ENCODE measurements around the gene SLN.

SLN gene

GRCh38 chr11:107688322-107688918, 23.4 kb downstream of the SLN start:
- DNase-seq (ENCODE audit: low read depth in 1 of 2, low spot score in 1 of 2): no peak

DNA sequence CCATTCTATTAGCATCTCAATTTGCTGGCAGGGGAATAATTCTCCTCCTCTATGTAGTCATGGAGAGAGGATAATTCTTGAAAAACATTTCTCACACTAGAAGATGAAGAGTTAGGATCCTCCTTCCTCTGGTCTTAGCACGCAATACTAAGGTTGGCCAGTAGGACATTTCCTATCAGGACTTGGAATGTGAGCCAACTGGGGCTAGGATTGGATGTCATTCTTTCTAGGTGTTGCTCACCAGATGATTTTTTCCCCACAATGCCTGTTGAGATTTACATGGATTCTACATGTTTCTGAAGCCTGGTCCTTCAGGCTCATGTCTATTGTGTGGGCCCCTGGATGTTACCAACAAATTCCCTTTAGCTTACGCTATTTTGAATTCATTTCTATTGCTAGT, 28.0 kb downstream of the SLN start:
- no peak for DNase-seq (ENCODE audit: low read depth in 1 of 2, low spot score in 1 of 2)

DNA sequence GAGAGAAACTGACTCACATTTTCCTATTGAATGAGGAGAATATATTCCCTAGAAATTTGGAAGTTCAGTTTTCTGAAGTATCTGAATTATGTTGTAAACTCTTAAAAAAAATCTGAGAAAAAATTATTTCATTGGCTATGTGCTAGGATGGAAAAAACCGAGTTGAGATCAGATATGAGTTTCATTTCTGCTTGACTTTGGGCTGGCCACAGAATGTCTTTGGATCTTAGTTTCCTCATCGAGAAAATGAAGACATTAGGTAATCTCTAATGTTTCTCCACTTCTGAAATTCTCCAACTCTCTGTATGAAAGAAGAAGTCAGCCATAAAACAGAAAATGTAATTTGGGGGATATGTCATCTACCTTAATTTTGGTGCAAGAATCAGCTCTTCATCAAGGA, 28.8 kb downstream of the SLN start:
- no peak for DNase-seq (ENCODE audit: low read depth in 1 of 2, low spot score in 1 of 2)

DNA sequence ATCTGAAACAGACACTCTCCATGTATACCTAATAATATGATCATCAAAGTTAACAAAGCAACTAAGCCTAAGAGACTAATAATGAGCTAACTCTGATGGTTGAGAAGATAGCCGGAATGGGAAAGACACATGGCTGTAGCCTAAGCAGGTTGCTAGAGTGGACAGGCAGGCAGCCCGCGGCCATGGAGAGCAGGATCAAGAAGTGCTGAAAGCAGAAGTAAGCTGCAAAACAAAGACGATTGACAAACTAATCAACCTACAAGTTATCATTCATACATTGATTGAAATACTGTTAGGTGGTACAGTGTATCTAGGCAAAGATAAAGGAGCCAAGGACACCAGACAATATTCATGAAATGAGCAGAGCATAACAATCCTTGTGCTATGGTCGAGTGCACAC, 29.3 kb downstream of the SLN start:
- DNase-seq (ENCODE audit: low read depth in 1 of 2, low spot score in 1 of 2): no peak

DNA sequence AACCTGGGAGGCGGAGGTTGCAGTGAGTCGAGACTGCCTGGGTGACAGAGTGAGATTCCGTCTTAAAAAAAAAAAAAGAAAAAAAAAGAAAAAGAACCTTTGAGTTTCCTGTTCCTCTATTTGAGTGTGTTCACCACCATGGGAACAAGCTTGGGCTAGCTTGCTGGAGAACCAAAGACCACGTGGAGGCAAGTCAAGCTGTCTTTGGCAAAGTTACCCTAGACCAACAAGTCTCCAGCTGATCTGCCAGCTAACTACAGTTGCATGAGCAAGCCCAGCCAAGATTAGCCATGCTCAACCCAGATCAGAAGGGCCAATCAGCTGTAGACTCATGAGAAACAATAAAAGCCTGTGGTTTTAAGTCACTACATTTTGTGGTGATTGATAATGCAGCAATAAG, 29.7 kb downstream of the SLN start:
- no peak for DNase-seq (ENCODE audit: low read depth in 1 of 2, low spot score in 1 of 2)

DNA sequence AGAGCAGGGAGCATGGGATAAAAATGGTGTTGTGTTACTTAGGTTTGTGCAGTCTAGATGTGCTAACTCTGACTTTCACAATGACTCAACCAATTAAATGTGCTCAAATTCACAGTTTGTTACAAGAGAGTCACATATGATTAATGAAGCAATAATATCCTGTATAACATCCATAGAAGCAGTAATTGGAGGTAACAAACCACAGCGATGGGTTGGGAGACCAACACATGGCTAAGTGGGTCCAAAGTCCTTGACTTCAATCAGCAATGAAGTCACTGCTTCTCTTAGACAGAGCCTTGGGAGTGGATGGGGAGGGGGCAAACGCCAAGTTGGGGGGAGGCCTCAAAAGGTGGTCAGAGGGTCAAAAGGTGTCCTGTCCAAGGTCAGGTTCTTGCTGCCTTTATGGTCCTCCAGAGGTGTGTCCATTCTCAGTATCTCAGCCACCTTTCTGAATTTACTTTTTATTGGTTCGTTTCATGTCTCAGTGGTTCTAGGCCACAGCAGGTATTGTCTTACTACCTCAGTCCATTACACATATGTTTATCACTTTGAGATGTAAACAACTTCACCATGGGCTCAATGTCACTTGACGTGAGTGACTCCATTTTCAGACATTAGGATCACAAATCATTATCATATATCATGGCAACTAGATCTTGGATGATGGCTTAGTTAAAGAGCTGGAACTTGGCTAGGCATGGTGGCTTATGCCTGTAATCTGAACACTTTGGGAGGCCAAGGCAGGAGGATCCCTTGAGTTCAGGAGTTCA, 32.4 kb downstream of the SLN start:
- DNase-seq (ENCODE audit: low read depth in 1 of 2, low spot score in 1 of 2): no peak

GRCh38 chr11:107678632-107678971, 33.3 kb downstream of the SLN start:
- DNase-seq (ENCODE audit: low read depth in 1 of 2, low spot score in 1 of 2): no peak

DNA sequence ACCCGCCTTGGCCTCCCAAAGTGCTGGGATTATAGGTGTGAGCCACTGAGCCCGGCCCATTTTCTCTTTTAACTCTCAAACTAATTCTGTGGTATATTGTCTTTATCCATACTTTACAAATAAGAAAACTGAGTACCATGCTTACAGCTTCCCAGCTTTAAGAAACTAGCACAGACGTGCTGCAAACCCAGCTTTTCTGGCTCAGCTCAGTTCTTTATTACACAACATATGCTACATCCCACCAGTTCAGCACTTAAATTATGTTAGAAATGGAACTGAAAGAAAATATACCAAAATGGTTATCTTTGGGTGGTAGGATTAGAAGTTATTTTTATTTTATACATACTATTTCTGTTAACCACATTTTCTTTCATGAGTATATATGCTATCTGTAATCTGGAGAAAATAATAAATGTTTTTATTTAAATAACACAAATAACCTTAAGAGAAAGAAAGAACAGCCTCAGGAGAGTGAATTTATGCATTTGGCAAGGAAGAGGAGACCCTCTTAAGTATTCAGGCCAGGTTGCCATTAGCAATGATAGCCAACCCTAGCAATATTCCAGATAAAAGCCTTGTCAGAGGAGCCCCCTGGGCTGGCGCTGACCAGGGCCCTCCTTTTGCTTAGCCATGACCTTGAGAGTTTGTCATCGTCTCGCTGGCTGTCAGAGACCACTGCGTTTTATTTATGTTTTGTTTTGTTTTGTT, 33.8 kb downstream of the SLN start:
- no peak for DNase-seq (ENCODE audit: low read depth in 1 of 2, low spot score in 1 of 2)

GRCh38 chr11:107676336-107677057, 35.4 kb downstream of the SLN start:
- DNase-seq (ENCODE audit: low read depth in 1 of 2, low spot score in 1 of 2): no peak

DNA sequence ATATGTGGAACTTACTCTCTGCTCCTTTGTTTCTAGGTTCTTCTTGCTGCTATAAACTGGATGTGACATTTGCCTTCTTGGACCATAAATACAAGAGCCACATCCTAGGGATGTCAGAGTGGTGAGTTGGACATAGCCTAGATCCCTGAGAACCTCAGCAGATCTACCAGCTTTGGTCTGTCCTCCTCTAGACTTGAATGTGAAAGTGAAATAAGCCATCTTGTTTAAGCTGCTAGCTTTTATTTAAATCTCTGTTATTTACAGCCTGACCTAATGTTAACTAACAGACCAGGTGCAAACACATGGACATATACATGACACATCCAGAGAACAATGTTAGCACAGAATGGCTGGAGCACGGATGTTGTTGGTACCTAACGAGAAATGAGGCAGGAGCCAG, 36.0 kb downstream of the SLN start:
- DNase-seq (ENCODE audit: low read depth in 1 of 2, low spot score in 1 of 2): no peak

GRCh38 chr11:107669893-107670601, 41.8 kb downstream of the SLN start:
- DNase-seq (ENCODE audit: low read depth in 1 of 2, low spot score in 1 of 2): no peak

GRCh38 chr11:107669191-107669740, 42.6 kb downstream of the SLN start:
- DNase-seq (ENCODE audit: low read depth in 1 of 2, low spot score in 1 of 2): no peak

GRCh38 chr11:107666911-107667613, 44.8 kb downstream of the SLN start:
- no peak for DNase-seq (ENCODE audit: low read depth in 1 of 2, low spot score in 1 of 2)

DNA sequence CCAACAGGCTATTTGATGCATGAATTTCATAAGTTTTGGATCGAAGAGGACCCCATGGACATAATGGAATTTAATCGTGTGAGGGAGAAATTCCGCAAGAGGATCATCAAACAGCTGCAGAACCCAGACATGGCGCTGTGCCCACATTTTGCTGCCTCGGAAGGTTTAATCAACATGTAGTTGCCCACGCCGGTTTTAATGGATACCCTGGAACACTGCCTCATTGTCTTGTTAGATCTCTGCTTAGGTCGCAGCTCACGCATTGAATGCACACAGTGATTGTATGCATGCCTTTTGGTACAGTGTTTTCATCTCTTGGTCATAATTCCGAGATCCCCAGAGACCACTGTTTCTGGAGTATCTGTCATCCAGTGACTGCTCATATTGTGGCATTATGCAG, 46.8 kb downstream of the SLN start:
- no peak for DNase-seq (ENCODE audit: low read depth in 1 of 2, low spot score in 1 of 2)

DNA sequence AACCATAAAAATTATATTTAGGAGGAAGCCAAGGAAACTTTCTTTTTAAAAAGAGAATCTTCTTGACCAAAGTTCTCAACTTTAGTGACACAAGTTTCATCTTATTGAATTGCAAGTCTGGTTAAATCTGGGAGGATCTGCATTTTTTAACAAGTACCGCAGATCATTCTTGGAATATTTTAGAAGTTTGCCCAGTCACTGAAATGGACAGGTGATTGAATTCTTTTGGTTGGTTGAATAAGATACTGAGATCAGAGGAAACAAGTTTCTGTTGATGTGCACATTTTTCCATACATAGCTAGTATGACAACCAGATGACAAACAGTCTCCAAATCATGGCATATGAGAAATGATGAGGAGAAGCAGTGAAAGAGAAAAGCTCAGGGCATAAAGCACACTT, 50.2 kb downstream of the SLN start:
- DNase-seq (ENCODE audit: low read depth in 1 of 2, low spot score in 1 of 2): no peak

DNA sequence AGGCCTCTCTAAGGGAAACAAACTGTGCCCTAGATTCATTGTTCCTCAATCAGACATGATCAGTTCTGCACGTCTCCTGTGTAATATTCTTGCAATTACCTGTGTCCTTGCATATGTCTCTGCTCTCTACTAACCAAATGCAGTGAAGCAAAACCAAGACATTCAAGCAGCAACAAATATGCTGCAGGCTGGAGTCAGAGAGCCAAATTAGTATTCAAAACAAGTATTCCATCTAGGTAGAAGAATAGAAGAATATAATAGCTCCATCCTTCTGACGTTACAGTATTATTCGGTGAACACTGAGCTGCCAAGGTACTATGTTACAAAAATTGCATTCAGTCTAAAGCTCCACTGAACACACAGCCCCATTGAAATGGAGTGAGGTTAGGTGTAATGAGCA, 51.8 kb downstream of the SLN start:
- DNase-seq (ENCODE audit: low read depth in 1 of 2, low spot score in 1 of 2): no peak

GRCh38 chr11:107659310-107659709, 52.5 kb downstream of the SLN start:
- no peak for DNase-seq (ENCODE audit: low read depth in 1 of 2, low spot score in 1 of 2)

Data from stimulated activated CD4-positive, alpha-beta T cell treated with anti-CD3 and anti-CD28 coated beads, Interleukin-15, amount 100 ng/mL, for 1 hour (primary cell).